HCT116 (cell line): Measurements from ENCODE around the gene SPAG8.

Experiments
- CBX3 ChIP-seq: IDR thresholded peaks from 2 replicates; pipeline ENCODE4 v1.6.1; 2012; ENCODE audit warnings: low read depth
- CEBPB ChIP-seq: IDR thresholded peaks from 2 replicates; pipeline ENCODE4 v1.6.1; 2012; ENCODE audit warnings: low read depth
- CTCF ChIP-seq, 3 experiments: fragments of 200-600 bp in 1 of 3; sonication (generic) in 1 of 3; IDR thresholded peaks in 2 of 3; conservative IDR thresholded peaks in 1 of 3; 2 replicates each; pipeline ENCODE4 v1.5.1; 2012 to 2017; ENCODE audit warnings: low read depth in 2 of 3, low read length in 2 of 3, antibody characterized with exemption in 1 of 3, borderline replicate concordance in 1 of 3, control low read depth in 1 of 3, mild to moderate bottlenecking in 1 of 3, mixed read lengths in 1 of 3, mixed run types in 1 of 3, moderate library complexity in 1 of 3; ENCODE audit not compliant: insufficient read depth in 1 of 3
- EGR1 ChIP-seq: IDR thresholded peaks from 2 replicates; pipeline ENCODE4 v1.6.1; 2012; ENCODE audit warnings: low read depth
- EZH2 ChIP-seq: fragments of 200-600 bp; sonication (generic); IDR thresholded peaks from 2 replicates; pipeline ENCODE4 v1.6.1; 2017; ENCODE audit warnings: antibody characterized with exemption, mixed run types
- POLR2A ChIP-seq: IDR thresholded peaks from 2 replicates; pipeline ENCODE4 v1.7.0; 2011; ENCODE audit warnings: borderline replicate concordance; ENCODE audit not compliant: insufficient read depth, insufficient read length; ENCODE audit errors: extremely low read depth
- REST ChIP-seq: IDR thresholded peaks from 2 replicates; pipeline ENCODE4 v1.6.1; 2012; ENCODE audit warnings: low read depth
- TCF7L2 ChIP-seq: IDR thresholded peaks from 2 replicates; pipeline ENCODE4 v1.7.0; 2011; ENCODE audit warnings: borderline replicate concordance, inconsistent platforms; ENCODE audit not compliant: insufficient read depth, insufficient read length; ENCODE audit errors: extremely low read depth
- YY1 ChIP-seq: IDR thresholded peaks from 2 replicates; pipeline ENCODE4 v1.6.1; 2011; ENCODE audit warnings: low read length, low read depth, moderate library complexity, mild to moderate bottlenecking; ENCODE audit not compliant: insufficient replicate concordance; ENCODE audit errors: extremely low read depth

GRCh38 chr9:35760651-35761050, 51.4 kb downstream of the SPAG8 start:
- TF ChIP-seq CTCF (IDR thresholded peaks at IDR 0.05 in 2 of 3, conservative IDR thresholded peaks at IDR 0.05 in 1 of 3; ENCODE audit: borderline replicate concordance in 1 of 3, insufficient read depth in 1 of 3, low read depth in 2 of 3, low read length in 2 of 3) (no peak), EGR1 (no peak), CBX3 (no peak), POLR2A (no peak), CEBPB (no peak), EZH2 (no peak), TCF7L2 (no peak), YY1 (no peak), REST (no peak)
